ENCODE results near the gene TECR. TPM values are rescaled to one million over a fixed set of nuclear protein-coding genes. Genes with fewer than 3 reads are reported as not detected.

Gene TECR
- total and polyA plus RNA-seq, 2 of the 13 experiments (the other 11 are each of a cell fraction or from before 2014, with no cell fraction given) = 54.9 to 121 TPM

- TF ChIP-seq ZBTB40 (IDR thresholded peaks at IDR 0.05) = no peak
- TF ChIP-seq ZBTB40 (CRISPR knock-in tag; IDR thresholded peaks at IDR 0.05) = peak; percentile 23; the same call in 1 of the 2 replicates
- TF ChIP-seq PRDM15 (CRISPR knock-in tag; IDR thresholded peaks at IDR 0.05) = no peak
- TF ChIP-seq GATAD2A (CRISPR knock-in tag; IDR thresholded peaks at IDR 0.05) = no peak
- peak; percentile 77 for TF ChIP-seq ZNF687 (CRISPR knock-in tag; IDR thresholded peaks at IDR 0.05)
- TF ChIP-seq AKAP8 (CRISPR knock-in tag; IDR thresholded peaks at IDR 0.05) = no peak
- TF ChIP-seq PCBP2 (optimal IDR thresholded peaks at IDR 0.05; ENCODE audit: low read depth, low read length, poor library complexity, severe bottlenecking) = no peak
- no peak for TF ChIP-seq FOXA3 (CRISPR knock-in tag; IDR thresholded peaks at IDR 0.05)
- 0 out of 2 replicates have a peak, but pooled peaks have one; percentile 20 for TF ChIP-seq YEATS2 (CRISPR knock-in tag; IDR thresholded peaks at IDR 0.05; ENCODE audit: borderline replicate concordance)
- no peak for TF ChIP-seq CCDC6 (CRISPR knock-in tag; IDR thresholded peaks at IDR 0.05)
- TF ChIP-seq MXI1 (IDR thresholded peaks at IDR 0.05; ENCODE audit: borderline replicate concordance, low read depth, low read length) = no peak; the same call in 2 of the 3 replicates
These were observed 11.4 kb upstream of the TECR start, which contains the start of gene DNAJB1 (continued) for GRCh38 chr19:14517840-14518505.
